Forelimb muscle (tissue), 1 donor: ENCODE results near the gene CCBE1. TPM values are rescaled to one million over a fixed set of nuclear protein-coding genes. Genes with fewer than 3 reads are reported as not detected.
"Not testable (repeated sequence)": the region's sequence is repeated elsewhere in the genome, so short reads cannot be mapped to it uniquely, and the experiment has no call there.

ENCODE experiments used
- DNase-seq: peaks from one replicate; pipeline ENCODE4 v3.0.0-alpha.2; 2013; ENCODE audit warnings: low read depth
- polyA plus RNA-seq: library from polyadenylated mRNA; unstranded; fragments of 120-200 nt; gene quantifications from one replicate; pipeline ENCODE4 v1.2.1, GENCODE V29; 2013; ENCODE audit not compliant: insufficient read length

Gene CCBE1
- polyA plus RNA-seq, 1 donor: 3.3 TPM

GRCh38 chr18:59657012-59657411 is 40.2 kb downstream of the CCBE1 start:
- no peak for DNase-seq

- DNase-seq: no peak
Observed at GRCh38 chr18:59656373-59656887, 40.8 kb downstream of the CCBE1 start.

GRCh38 chr18:59655676-59656075 is 41.5 kb downstream of the CCBE1 start:
- DNase-seq: no peak

GRCh38 chr18:59651071-59651470 is 46.2 kb downstream of the CCBE1 start:
- DNase-seq: no peak

- DNase-seq: no peak
Observed at GRCh38 chr18:59650266-59650820, 46.9 kb downstream of the CCBE1 start.

GRCh38 chr18:59649591-59649990 is 47.6 kb downstream of the CCBE1 start:
- DNase-seq: no peak

- DNase-seq: not testable (repeated sequence)
Observed at GRCh38 chr18:59648469-59648868, 48.8 kb downstream of the CCBE1 start.

- no peak for DNase-seq
Observed at GRCh38 chr18:59646963-59647307, 50.3 kb downstream of the CCBE1 start.

- no peak for DNase-seq
Observed at GRCh38 chr18:59646228-59646962, 50.8 kb downstream of the CCBE1 start.

- no peak for DNase-seq
Observed at GRCh38 chr18:59643740-59644139, 53.5 kb downstream of the CCBE1 start.

GRCh38 chr18:59640721-59641120 is 56.5 kb downstream of the CCBE1 start:
- DNase-seq: no peak

- no peak for DNase-seq
Observed at GRCh38 chr18:59639821-59640220, 57.4 kb downstream of the CCBE1 start.

- no peak for DNase-seq
Observed at GRCh38 chr18:59639136-59639535, 58.1 kb downstream of the CCBE1 start.

- DNase-seq: no peak
Observed at GRCh38 chr18:59633961-59634485, 63.2 kb downstream of the CCBE1 start.

- no peak for DNase-seq
Observed at GRCh38 chr18:59633317-59633716, 63.9 kb downstream of the CCBE1 start.

- DNase-seq: no peak
Observed at GRCh38 chr18:59631583-59632181, 65.5 kb downstream of the CCBE1 start.

GRCh38 chr18:59629894-59630293 is 67.3 kb downstream of the CCBE1 start:
- DNase-seq: no peak

- DNase-seq: no peak
Observed at GRCh38 chr18:59628995-59629394, 68.2 kb downstream of the CCBE1 start.

- no peak for DNase-seq
Observed at GRCh38 chr18:59627414-59627813, 69.8 kb downstream of the CCBE1 start.

- DNase-seq: no peak
Observed at GRCh38 chr18:59624369-59624765, 72.9 kb downstream of the CCBE1 start.

- DNase-seq: no peak
Observed at GRCh38 chr18:59623456-59624368, 73.5 kb downstream of the CCBE1 start.

GRCh38 chr18:59621027-59621426 is 76.2 kb downstream of the CCBE1 start:
- no peak for DNase-seq
